Measurements from ENCODE around the gene MAB21L3.

DNA sequence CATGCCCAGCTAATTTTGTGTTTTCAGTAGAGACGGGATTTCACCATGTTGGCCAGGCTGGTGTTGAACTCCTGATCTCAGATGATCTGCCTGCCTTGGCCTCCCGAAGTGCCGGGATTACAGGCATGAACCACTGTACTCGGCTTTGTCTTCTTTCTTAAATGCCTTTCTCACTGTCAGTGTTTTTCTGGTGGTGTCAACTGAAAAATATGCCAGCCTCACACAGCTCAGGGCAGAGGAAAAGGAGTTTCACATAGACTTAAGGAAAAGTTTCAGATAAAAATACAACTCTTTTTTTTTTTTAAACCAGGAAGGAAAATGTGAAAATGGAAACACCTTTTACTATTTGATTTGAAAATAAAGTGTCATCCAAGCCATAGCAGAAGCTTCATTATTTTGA is 4.6 kb upstream of the MAB21L3 start:
- TF ChIP-seq EZH2 (IDR thresholded peaks at IDR 0.05) (no peak), POLR2AphosphoS5 (IDR thresholded peaks at IDR 0.05; ENCODE audit: borderline replicate concordance, low read depth, low read length) (no peak), FOXP2 (optimal IDR thresholded peaks at IDR 0.05; ENCODE audit: control extremely low read depth, extremely low read length, insufficient read depth) (no peak)
